DMS53 treated with DMSO at 0.1 percent for 48 hours (cell line): ENCODE measurements around the gene PDE7B.

Experiments
- DNase-seq: peaks from one replicate; lab custom pipeline; 2025; ENCODE audit not compliant: unreplicated experiment; lab: John Stamatoyannopoulos, UW

The PDE7B gene

DNA sequence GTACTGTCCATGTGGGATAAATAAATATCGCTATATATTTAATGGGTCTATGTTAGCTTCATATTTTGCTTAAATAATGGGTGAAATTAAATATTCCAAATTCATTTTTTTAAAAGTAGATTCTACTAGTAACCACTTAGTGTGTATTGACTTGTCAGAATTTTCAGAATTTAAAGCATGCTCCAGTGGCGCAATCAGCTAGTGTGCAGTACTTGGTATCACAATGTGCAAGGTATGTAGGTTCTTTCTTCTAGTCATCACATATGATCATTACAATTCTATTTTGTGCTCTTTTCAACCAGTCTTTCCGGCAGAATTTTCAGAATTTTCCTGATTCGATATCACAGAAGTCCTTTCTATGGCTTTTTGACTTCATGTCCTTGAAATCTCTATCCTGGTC lies 32.6 kb downstream of the PDE7B start:
- no peak for DNase-seq

DNA sequence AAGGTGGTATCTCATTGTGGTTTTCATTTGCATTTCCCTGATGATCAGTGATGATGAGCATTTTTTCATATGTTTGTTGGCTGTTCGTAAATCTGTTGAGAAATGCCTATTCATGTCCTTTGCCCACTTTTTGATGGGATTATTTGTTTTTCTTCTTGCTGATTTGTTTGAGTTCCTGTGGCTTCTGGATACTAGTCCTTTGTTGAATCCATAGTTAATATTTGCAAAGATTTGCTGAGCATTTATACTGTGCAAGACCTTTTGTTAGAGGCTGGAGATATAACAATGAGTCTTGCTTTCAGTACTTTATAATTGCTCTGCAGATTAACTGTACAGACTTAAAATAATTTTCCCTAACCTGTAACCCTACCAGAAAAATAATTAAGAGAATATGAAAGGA lies 35.6 kb downstream of the PDE7B start:
- no peak for DNase-seq

- no peak for DNase-seq
Observed at GRCh38 chr6:135888818-135889217, 37.3 kb downstream of the PDE7B start.

DNA sequence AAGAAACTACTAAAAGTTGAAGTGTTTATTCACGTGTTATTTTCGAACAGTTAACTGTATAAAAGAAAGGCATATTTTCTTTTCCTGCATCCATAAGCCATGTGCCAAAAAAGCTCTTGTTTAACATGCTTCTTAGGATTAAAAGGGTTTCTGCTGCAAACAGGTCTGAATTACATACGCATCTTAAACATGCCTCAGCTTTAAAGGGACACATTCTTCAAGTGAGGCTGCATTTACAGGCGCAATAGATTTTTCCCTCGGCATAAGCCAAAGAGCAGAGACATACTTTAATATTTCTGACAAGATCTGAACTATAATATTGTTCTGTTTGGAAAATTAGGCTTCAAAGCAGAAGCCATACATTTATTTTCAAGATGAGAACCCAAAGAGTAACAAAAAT lies 39.4 kb downstream of the PDE7B start:
- no peak for DNase-seq

- no peak for DNase-seq
Observed at GRCh38 chr6:135891710-135892109, 40.2 kb downstream of the PDE7B start.

GRCh38 chr6:135895231-135895911 lies 43.9 kb downstream of the PDE7B start:
- DNase-seq = no peak

DNA sequence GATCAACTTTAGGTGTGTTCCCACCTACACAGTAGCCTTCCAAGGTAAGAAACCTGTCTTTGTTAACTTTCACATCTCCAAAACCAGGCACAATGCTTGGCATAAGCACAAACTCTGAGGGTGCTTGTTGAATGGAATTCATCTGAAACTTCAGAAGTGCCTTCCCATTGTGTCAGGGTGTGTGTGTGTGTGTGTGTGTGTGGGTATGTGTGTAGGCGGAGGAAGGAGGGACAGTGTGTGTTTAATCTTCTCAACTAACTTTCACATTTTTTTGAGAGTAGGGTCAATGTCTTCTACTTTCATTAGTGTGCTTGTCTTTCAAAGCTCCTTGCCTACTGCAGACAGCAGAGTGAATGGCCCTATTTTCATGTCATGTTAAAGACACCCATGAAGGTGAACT lies 45.6 kb downstream of the PDE7B start:
- no peak for DNase-seq

DNA sequence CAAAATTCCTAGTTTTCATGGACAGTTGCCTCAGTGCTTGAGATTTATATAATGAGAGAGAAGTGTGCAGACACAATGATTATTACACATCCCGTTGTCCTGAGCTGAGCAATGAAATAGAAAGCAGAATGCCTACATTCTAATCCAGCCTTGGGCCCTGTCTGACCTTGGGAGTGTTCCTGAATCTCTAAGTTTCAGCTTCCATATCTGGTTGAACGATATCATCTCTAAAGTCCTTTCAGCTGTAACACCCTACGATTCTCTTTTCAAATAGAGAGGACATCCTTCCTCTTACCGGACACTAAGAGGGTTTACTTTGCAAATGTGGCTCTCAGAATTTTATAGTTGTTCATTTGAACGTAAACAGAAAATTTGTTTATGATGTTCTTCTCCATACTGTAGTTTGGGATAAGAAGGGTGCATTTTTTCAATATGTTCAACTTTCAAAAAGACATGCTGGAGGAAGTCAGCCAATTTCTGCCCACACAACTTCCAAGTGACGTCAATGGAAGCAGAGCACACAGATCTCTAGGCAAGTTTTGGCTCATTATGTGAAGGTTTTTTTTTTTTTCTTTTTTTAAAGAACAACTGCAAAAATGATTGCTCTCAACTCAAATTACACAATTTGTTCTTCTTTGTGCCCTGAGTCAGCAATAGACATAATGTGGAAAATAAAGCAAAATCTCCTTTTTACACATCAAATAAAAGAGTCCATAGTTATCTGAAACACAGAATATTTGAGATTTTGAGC lies 50.4 kb downstream of the PDE7B start:
- DNase-seq = no peak

- no peak for DNase-seq
Observed at GRCh38 chr6:135902756-135903331, 51.3 kb downstream of the PDE7B start.

- no peak for DNase-seq
Observed at GRCh38 chr6:135904666-135905065, 53.2 kb downstream of the PDE7B start.

DNA sequence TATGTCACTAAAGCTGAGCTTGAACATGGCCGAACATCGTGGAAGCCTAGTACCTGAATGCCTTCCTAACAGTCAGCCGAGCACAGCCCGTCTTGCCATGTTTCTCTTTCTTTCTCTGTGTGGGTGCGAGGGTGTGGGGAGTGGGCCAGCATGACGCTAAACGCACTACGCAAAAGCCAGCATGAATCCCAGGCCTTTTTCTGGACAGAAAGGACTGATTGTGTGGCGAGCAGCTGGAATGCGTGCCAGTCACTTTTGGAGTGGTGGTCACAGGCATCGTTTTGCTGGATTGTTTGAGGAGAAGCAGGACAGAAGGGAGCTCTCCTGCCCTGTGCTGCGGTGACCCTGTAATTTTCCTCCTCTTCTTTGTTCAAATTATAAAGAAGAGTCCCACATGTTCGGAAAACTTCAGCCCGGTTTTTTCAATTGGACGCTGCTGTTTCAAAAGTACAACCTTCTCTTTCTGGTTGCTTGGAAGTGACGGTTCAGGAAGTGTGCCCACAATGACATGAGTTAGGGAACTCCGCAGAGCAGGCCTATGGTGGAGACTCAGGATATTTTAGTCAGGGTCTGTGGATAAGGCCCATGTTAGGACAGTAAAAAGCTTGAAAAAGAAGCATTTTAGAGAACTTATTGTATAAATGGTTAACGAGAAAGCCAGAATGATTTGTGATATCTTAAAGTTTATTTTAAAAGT lies 54.3 kb downstream of the PDE7B start:
- DNase-seq = no peak

DNA sequence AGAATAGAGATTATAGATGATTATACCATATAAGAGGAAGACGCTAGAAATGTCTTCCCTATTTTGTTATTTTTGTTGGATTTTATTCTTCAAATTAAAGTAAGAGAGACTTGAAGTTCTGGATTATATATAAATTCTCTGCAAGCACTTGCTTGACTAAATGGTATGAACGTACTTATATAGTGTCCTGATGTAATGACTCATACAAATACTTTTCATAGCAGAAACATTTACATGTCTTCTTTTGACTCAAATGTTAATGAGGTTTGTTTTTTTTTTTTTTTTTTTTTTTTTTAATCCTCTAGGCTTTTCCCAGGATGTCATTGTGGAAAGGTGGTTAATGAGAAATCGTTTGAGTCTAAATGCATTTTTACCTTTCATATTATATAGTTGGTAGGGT lies 55.0 kb downstream of the PDE7B start:
- DNase-seq = no peak

DNA sequence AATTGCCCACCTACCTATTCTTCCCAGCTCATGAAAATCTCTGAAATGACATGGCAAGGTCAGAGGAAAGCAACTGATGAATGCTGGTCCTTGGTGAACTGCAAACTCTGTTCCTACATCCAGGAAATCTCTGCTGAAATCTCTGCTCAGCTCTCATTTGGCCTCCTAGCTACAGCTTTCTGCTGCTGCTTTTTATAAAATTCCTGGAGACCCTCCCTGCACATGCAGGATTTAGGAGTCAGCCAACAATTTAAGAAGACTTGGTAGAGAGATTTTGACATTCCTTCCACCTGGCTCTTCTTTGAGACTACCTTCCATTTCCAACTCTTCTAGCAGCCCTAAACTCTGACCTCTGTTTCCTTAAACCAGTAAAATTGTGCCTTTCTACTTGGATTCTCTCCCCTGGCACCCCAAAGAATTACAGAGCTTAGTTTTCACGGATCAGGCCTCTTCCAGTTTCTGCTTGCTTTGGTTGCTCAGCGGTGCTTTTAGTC lies 55.5 kb downstream of the PDE7B start:
- no peak for DNase-seq

DNA sequence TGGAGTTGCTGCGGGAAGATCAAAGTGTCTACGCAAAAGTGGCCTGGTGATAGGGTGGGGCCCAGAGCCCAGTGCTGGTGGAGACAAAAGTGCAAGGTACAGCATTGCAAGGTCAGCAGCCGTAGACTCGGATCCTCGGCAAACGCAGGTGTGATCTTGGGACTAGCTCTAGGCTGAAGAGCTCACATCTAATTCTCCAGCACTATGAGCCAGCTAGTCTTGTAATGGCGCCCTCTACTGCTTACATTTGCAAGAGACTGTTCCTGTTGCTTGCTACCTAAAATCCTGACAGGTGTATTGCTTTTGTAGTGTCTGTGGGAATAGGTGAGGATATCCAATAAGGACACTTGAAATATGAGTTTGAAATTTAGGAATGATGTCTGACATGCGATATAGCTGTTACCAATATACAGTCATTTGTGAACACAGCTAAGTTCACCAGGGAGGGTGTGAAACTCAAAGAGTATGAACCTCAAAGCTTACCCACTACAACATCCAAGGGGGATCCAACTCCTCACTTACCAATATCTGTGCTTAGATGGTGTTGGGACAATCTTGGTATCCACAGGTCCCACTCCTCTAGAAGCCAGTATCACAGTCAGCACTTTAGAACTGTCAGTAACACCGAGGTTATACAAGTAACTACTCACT lies 58.4 kb downstream of the PDE7B start:
- DNase-seq = peak; percentile 62

- DNase-seq = no peak
Observed at GRCh38 chr6:135910790-135911618, 59.5 kb downstream of the PDE7B start.

DNA sequence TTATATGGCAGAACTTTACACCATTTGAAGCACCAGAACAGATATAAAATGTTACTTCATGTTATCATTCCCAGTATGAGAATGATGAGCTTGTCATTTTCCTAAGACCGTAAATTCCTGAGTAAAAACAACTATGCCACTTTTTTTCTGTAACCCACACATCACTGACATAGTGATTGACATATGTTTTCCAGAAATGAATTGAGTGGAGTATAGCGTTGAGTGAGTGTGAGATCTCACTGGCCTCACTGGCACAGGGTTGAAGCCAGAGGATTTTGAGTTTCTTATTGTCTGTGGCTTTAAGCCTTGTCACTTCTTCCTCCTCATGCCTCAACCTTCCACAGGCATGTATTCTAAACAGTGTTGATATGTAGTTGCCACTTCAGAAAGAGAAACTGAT lies 62.3 kb downstream of the PDE7B start:
- DNase-seq = no peak

- DNase-seq = no peak
Observed at GRCh38 chr6:135919026-135919425, 67.5 kb downstream of the PDE7B start.

DNA sequence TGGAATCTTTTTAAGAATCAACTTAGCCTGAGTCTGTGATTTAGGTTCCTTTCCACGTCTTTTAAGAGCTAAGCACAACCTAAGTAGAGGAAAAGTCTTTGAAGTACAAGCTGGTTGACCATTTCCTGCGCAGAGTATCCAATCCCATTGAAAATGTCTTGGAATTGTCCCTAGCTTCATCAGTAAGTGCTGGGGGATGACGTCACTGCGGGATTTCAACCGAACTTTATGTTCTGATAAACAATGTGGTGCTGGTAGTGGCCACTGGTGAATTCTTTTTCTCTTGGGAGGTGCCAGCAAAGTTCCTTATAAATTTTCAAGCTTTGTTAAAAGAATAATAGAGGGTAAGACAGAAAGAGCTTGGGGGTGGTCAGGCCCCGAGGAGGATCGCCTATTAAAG lies 69.2 kb downstream of the PDE7B start:
- no peak for DNase-seq

DNA sequence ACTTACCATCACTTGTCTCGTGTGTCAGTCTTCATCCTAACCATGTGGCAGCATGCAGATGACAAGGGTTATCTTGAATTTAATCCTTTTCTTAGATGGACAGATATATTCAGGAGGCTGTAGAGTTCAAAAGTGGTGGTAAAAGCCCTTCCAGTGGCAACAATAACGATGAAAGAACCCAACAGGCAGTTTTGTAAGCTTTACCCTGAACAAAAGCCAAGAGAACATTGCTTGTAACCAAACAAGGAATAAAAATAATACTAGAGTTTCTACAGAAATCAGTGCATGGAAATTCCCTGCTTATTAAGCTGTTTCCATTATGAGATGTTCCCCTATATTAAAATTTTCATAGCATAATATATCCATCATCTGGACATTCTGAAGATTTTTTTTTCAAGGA lies 69.7 kb downstream of the PDE7B start:
- no peak for DNase-seq

- peak; percentile 1 for DNase-seq
Observed at GRCh38 chr6:135922174-135922573, 70.7 kb downstream of the PDE7B start.
